HCT116 (cell line): ENCODE data around the gene FXYD6. TPM values are rescaled to one million over a fixed set of nuclear protein-coding genes. Genes with fewer than 3 reads are reported as not detected.

Experiments
- ATAC-seq: fragments of 200-7000 bp; cut with Tn5 transposase; 2 replicates; pipeline ENCODE4 v1.9.1; 2020; ENCODE audit warnings: mild to moderate bottlenecking, moderate library complexity
- BruUV-seq: library from RNA; stranded (reverse); fragments of 400-500 nt; replicated peaks from 2 replicates; lab custom pipeline; 2021; lab: Mats Ljungman, UMichigan
- CTCF ChIA-PET: fragments of 300-600 bp; sonication (Branson Sonifier 250); formaldehyde crosslinking; loops from one replicate; lab custom pipeline; 2021; ENCODE audit warnings: antibody characterized with exemption; lab: Charles Lee
- POLR2A ChIA-PET: fragments of 300-600, 350-600 bp; sonication (Branson Sonifier 250); formaldehyde crosslinking; loops from one replicate; lab custom pipeline; 2021; ENCODE audit warnings: antibody characterized with exemption; lab: Charles Lee
- RAD21 ChIA-PET, 2 experiments: fragments of 300-600 bp; sonication (Branson Sonifier 250); formaldehyde crosslinking; loops; one replicate each; lab custom pipeline; 2023; ENCODE audit warnings: low total read pairs in 2 of 2; ENCODE audit not compliant: uncharacterized antibody in 2 of 2, unreplicated experiment in 2 of 2, low non-redundant PET in 1 of 2; lab: Charles Lee
- DNase-seq: peaks from one replicate; pipeline ENCODE4 v3.0.0-alpha.2; 2010; ENCODE audit warnings: low read depth, low spot score
- H2AFZ ChIP-seq: fragments of 200-600 bp; shearing (Covaris generic), sonication (generic); 2 replicates; pipeline ENCODE4 v1.6.1; 2017; ENCODE audit warnings: low read depth, mixed run types, mixed read lengths, antibody characterized with exemption, low read length; ENCODE audit not compliant: poor library complexity, severe bottlenecking
- H3K27ac ChIP-seq: 2 replicates; pipeline ENCODE4 v1.5.1; 2012; ENCODE audit warnings: low read depth, low read length
- H3K27me3 ChIP-seq: fragments of 200-600 bp; sonication (generic); 2 replicates; pipeline ENCODE4 v1.6.1; 2016; ENCODE audit warnings: mixed run types, low read length, mixed read lengths; ENCODE audit not compliant: insufficient read depth
- H3K36me3 ChIP-seq, 2 experiments: fragments of 200-500 bp in 1 of 2; fragments of 200-600 bp in 1 of 2; sonication (Bioruptor generic) in 1 of 2; sonication (generic) in 1 of 2; 2 replicates each; pipeline versions ENCODE4 v1.5.1 to v1.6.1; 2014 to 2016; ENCODE audit warnings: low read length in 2 of 2, inconsistent platforms in 1 of 2, mixed read lengths in 1 of 2, mixed run types in 1 of 2; ENCODE audit not compliant: insufficient read depth in 2 of 2, control insufficient read depth in 1 of 2
- H3K4me1 ChIP-seq, 2 experiments: fragments of 200-600 bp in 1 of 2; sonication (generic) in 1 of 2; 2 replicates each; pipeline versions ENCODE4 v1.5.1 to v1.6.1; 2012 to 2017; ENCODE audit warnings: low read length in 2 of 2, inconsistent platforms in 1 of 2, mild to moderate bottlenecking in 1 of 2, mixed read lengths in 1 of 2, mixed run types in 1 of 2, moderate library complexity in 1 of 2; ENCODE audit not compliant: insufficient read depth in 2 of 2, control insufficient read depth in 1 of 2
- H3K4me2 ChIP-seq: fragments of 200-600 bp; sonication (generic); 2 replicates; pipeline ENCODE4 v1.6.1; 2017; ENCODE audit warnings: mixed run types, low read length, mixed read lengths
- H3K4me3 ChIP-seq, 2 experiments: fragments of 200-600 bp in 1 of 2; sonication (generic) in 1 of 2; replicated peaks in 1 of 2; 2 replicates each; pipeline ENCODE4 v1.5.1; 2011 to 2016; ENCODE audit warnings: low read length in 2 of 2, control low read depth in 1 of 2, low read depth in 1 of 2, mild to moderate bottlenecking in 1 of 2, mixed read lengths in 1 of 2, mixed run types in 1 of 2
- H3K79me2 ChIP-seq: fragments of 200-600 bp; sonication (generic); 2 replicates; pipeline ENCODE4 v1.6.1; 2017; ENCODE audit warnings: mild to moderate bottlenecking, mixed run types, low read length, moderate library complexity, mixed read lengths; ENCODE audit not compliant: insufficient read depth
- H3K9ac ChIP-seq: fragments of 200-600 bp; sonication (generic); 2 replicates; pipeline ENCODE4 v1.6.1; 2016; ENCODE audit warnings: low read length, mixed read lengths
- H3K9me2 ChIP-seq: fragments of 200-600 bp; sonication (generic), shearing (Covaris generic); 2 replicates; pipeline ENCODE4 v1.6.1; 2017; ENCODE audit warnings: mixed run types, mild to moderate bottlenecking, moderate library complexity; ENCODE audit not compliant: insufficient read depth
- H3K9me3 ChIP-seq, 2 experiments: fragments of 200-500 bp in 1 of 2; fragments of 200-600 bp in 1 of 2; sonication (Bioruptor generic) in 1 of 2; sonication (generic) in 1 of 2; 2 replicates each; pipeline ENCODE4 v1.6.1; 2014 to 2017; ENCODE audit warnings: low read length in 2 of 2, mixed read lengths in 2 of 2, inconsistent platforms in 1 of 2, low read depth in 1 of 2, mild to moderate bottlenecking in 1 of 2, mixed run types in 1 of 2, moderate library complexity in 1 of 2; ENCODE audit not compliant: control insufficient read depth in 1 of 2, insufficient read depth in 1 of 2
- H4K20me1 ChIP-seq: fragments of 200-600 bp; sonication (generic), shearing (Covaris generic); 2 replicates; pipeline ENCODE4 v1.6.1; 2017; ENCODE audit warnings: mixed run types, mild to moderate bottlenecking, moderate library complexity; ENCODE audit not compliant: insufficient read depth
- CBX3 ChIP-seq: IDR thresholded peaks from 2 replicates; pipeline ENCODE4 v1.6.1; 2012; ENCODE audit warnings: low read depth
- CEBPB ChIP-seq: IDR thresholded peaks from 2 replicates; pipeline ENCODE4 v1.6.1; 2012; ENCODE audit warnings: low read depth
- CTCF ChIP-seq, 3 experiments: fragments of 200-600 bp in 1 of 3; sonication (generic) in 1 of 3; IDR thresholded peaks in 2 of 3; conservative IDR thresholded peaks in 1 of 3; 2 replicates each; pipeline ENCODE4 v1.5.1; 2012 to 2017; ENCODE audit warnings: low read depth in 2 of 3, low read length in 2 of 3, antibody characterized with exemption in 1 of 3, borderline replicate concordance in 1 of 3, control low read depth in 1 of 3, mild to moderate bottlenecking in 1 of 3, mixed read lengths in 1 of 3, mixed run types in 1 of 3, moderate library complexity in 1 of 3; ENCODE audit not compliant: insufficient read depth in 1 of 3
- EGR1 ChIP-seq: IDR thresholded peaks from 2 replicates; pipeline ENCODE4 v1.6.1; 2012; ENCODE audit warnings: low read depth
- ELF1 ChIP-seq: IDR thresholded peaks from 2 replicates; pipeline ENCODE4 v1.6.1; 2012; ENCODE audit warnings: low read depth, borderline replicate concordance
- EZH2 ChIP-seq: fragments of 200-600 bp; sonication (generic); IDR thresholded peaks from 2 replicates; pipeline ENCODE4 v1.6.1; 2017; ENCODE audit warnings: antibody characterized with exemption, mixed run types
- EZH2phosphoT487 ChIP-seq: fragments of 200-600 bp; IDR thresholded peaks from 2 replicates; pipeline ENCODE4 v1.6.1; 2018; ENCODE audit warnings: antibody characterized with exemption, borderline replicate concordance
- JUND ChIP-seq: IDR thresholded peaks from 2 replicates; pipeline ENCODE4 v1.6.1; 2012
- RAD21 ChIP-seq: IDR thresholded peaks from 2 replicates; pipeline ENCODE4 v1.6.1; 2012; ENCODE audit warnings: low read depth, mild to moderate bottlenecking
- SP1 ChIP-seq: IDR thresholded peaks from 2 replicates; pipeline ENCODE4 v1.6.1; 2012; ENCODE audit warnings: low read depth
- ZBTB33 ChIP-seq: IDR thresholded peaks from 2 replicates; pipeline ENCODE4 v1.6.1; 2011; ENCODE audit warnings: mild to moderate bottlenecking, low read length, moderate library complexity; ENCODE audit not compliant: insufficient replicate concordance; ENCODE audit errors: extremely low read depth
- ZFX ChIP-seq: fragments of 450-650 bp; IDR thresholded peaks from 2 replicates; pipeline ENCODE4 v1.6.1; 2017
- ZNF274 ChIP-seq: fragments of 200-500 bp; sonication (Bioruptor generic); IDR thresholded peaks from 2 replicates; pipeline ENCODE4 v1.6.1; 2014; ENCODE audit warnings: mild to moderate bottlenecking, low read depth, low read length, inconsistent platforms
- intact Hi-C: fragments of 100-400 bp; cut with micrococcal nuclease; formaldehyde crosslinking; loops from 2 replicates; pipeline ENCODE4 v1.10.0; 2022
- total RNA-seq: library from RNA; stranded (reverse); gene quantifications from one replicate; pipeline ENCODE4 v1.2.1, GENCODE V29; 2021; ENCODE audit not compliant: unreplicated experiment
- TF ChIP-seq, protein P1 (sequence below): IDR thresholded peaks from 2 replicates; pipeline ENCODE4 v1.6.1; 2012; ENCODE audit warnings: low read depth
- TF ChIP-seq, protein P2 (sequence below): IDR thresholded peaks from 2 replicates; pipeline ENCODE4 v1.6.1; 2012
- TF ChIP-seq, protein P3 (sequence below): IDR thresholded peaks from 2 replicates; pipeline ENCODE4 v1.6.1; 2012

FXYD6 gene
- total RNA-seq, 1 experiment from 2014 or later = 2.5 TPM

GRCh38 chr11:117816846-117817367 is 59.6 kb downstream of the FXYD6 start:
- intact Hi-C loops = loop anchor here (1.0 to 2.0 kb wide), 2 partner anchors 391 to 584 kb away; partner anchors contain the start of genes PCSK7 and RNF214
- Histone ChIP-seq H3K27ac (no peak overlapping the region; the same call in 1 of the 2 replicates), H3K9me3 (no peaks in the 10 kb centered on the region), H3K4me3 (no peak overlapping the region), H3K79me2 (no peaks in the 10 kb centered on the region), H4K20me1 (no peaks in the 10 kb centered on the region), H3K9ac (peak overlapping the region; percentile 21; the same call in 1 of the 2 replicates), H2AFZ (peak overlapping the region; percentile 87), H3K4me2 (peak overlapping the region; percentile 63; the same call in 1 of the 2 replicates), H3K36me3 (no peaks in the 10 kb centered on the region), H3K9me2 (no peaks in the 10 kb centered on the region), H3K27me3 (no peaks in the 10 kb centered on the region), H3K4me1 (peaks cover 15 to 58% of the 10 kb centered on the region in 2 experiments)
- no TSS peak for BruUV-seq
- ChIA-PET CTCF (interaction anchor here (0.7 to 10.0 kb wide), 9 partner anchors 8 to 392 kb away, joined by 3 to 224 read pairs (median 6); no protein-coding TSS in a partner anchor), POLR2A (interaction anchor here (1.0 to 1.6 kb wide), 5 partner anchors 8 to 391 kb away, joined by 3 to 4 read pairs (median 3); no protein-coding TSS in a partner anchor), RAD21 (interaction anchor here in 1 of 2 experiments (1.7 kb wide), 1 partner anchor 373 kb away, joined by 3 read pairs; no protein-coding TSS in a partner anchor)
- no peak for DNase-seq
- no peak for ATAC-seq
- no peak for TF ChIP-seq ZFX
- TF ChIP-seq, protein P1, sequence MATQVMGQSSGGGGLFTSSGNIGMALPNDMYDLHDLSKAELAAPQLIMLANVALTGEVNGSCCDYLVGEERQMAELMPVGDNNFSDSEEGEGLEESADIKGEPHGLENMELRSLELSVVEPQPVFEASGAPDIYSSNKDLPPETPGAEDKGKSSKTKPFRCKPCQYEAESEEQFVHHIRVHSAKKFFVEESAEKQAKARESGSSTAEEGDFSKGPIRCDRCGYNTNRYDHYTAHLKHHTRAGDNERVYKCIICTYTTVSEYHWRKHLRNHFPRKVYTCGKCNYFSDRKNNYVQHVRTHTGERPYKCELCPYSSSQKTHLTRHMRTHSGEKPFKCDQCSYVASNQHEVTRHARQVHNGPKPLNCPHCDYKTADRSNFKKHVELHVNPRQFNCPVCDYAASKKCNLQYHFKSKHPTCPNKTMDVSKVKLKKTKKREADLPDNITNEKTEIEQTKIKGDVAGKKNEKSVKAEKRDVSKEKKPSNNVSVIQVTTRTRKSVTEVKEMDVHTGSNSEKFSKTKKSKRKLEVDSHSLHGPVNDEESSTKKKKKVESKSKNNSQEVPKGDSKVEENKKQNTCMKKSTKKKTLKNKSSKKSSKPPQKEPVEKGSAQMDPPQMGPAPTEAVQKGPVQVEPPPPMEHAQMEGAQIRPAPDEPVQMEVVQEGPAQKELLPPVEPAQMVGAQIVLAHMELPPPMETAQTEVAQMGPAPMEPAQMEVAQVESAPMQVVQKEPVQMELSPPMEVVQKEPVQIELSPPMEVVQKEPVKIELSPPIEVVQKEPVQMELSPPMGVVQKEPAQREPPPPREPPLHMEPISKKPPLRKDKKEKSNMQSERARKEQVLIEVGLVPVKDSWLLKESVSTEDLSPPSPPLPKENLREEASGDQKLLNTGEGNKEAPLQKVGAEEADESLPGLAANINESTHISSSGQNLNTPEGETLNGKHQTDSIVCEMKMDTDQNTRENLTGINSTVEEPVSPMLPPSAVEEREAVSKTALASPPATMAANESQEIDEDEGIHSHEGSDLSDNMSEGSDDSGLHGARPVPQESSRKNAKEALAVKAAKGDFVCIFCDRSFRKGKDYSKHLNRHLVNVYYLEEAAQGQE = no peak
- TF ChIP-seq ELF1 = no peak
- no peak for TF ChIP-seq RAD21
- no peak for TF ChIP-seq ZBTB33
- no peak for TF ChIP-seq JUND
- TF ChIP-seq EZH2phosphoT487 = no peak
- TF ChIP-seq EGR1 = no peak
- TF ChIP-seq, protein P2, sequence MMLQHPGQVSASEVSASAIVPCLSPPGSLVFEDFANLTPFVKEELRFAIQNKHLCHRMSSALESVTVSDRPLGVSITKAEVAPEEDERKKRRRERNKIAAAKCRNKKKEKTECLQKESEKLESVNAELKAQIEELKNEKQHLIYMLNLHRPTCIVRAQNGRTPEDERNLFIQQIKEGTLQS = no peak
- TF ChIP-seq, protein P3, sequence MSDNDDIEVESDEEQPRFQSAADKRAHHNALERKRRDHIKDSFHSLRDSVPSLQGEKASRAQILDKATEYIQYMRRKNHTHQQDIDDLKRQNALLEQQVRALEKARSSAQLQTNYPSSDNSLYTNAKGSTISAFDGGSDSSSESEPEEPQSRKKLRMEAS = no peak
- no peak for TF ChIP-seq CEBPB
- TF ChIP-seq SP1 = no peak
- no peak for TF ChIP-seq CTCF (IDR thresholded peaks at IDR 0.05 in 2 of 3, conservative IDR thresholded peaks at IDR 0.05 in 1 of 3; ENCODE audit: borderline replicate concordance in 1 of 3, insufficient read depth in 1 of 3, low read depth in 2 of 3, low read length in 2 of 3)
- TF ChIP-seq ZNF274 = no peak
- no peak for TF ChIP-seq CBX3
- no peak for TF ChIP-seq EZH2
